ENCODE results near the gene HSPA12A. TPM values are rescaled to one million over a fixed set of nuclear protein-coding genes. Genes with fewer than 3 reads are reported as not detected.

The HSPA12A gene
- polyA plus RNA-seq, 1 experiment = 7.9 TPM

- DNase-seq (ENCODE audit: low read depth) = peak; percentile 40
- ChIA-PET CTCF (interaction anchor here (1.0 kb wide), 1 partner anchor 19 kb away, joined by 3 read pairs; no protein-coding TSS in a partner anchor), POLR2A (no interaction called here)
- no peaks in the 10 kb centered on the region for H3K27me3 ChIP-seq (ENCODE audit: control insufficient read depth, insufficient read depth, low read length)
- peaks cover 1% of the 10 kb centered on the region; the same call in 1 of the 2 replicates for H3K36me3 ChIP-seq (ENCODE audit: control insufficient read depth, insufficient read depth, low read length)
- no peak overlapping the region for H3K4me3 ChIP-seq (ENCODE audit: low read depth, low read length)
- TF ChIP-seq CTCF (IDR thresholded peaks at IDR 0.05; ENCODE audit: insufficient read depth, low read depth, low read length) = no peak
These were observed 34.0 kb downstream of the HSPA12A start for GRCh38 chr10:116708391-116708821.

DNA sequence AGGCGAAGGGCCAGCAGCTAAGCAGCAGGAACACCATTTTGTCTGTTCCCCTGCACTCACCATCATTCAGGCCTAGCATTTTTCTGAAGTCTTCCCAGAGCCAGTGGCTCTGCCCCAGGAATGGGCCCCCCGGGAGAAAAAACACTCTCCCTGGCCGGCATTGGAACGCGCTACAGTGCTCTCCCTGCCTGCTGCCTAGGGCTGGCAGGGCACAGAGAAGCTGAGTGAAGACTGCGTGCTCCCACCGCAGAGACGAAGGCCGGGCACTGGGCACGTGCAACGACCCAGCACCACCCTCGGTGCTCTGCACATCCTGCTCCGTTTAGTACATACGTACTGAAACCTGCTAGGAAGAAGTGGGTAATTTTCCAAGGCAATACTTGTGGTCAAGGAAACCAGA is 34.4 kb downstream of the HSPA12A start:
- ChIA-PET POLR2A (no interaction called here), CTCF (interaction anchor here (0.7 to 1.2 kb wide), 3 partner anchors 11 to 80 kb away, joined by 3 to 5 read pairs (median 3); no protein-coding TSS in a partner anchor)
- peaks cover 1% of the 10 kb centered on the region; the same call in 1 of the 2 replicates for H3K36me3 ChIP-seq (ENCODE audit: control insufficient read depth, insufficient read depth, low read length)
- no peak for DNase-seq (ENCODE audit: low read depth)
- H3K27me3 ChIP-seq (ENCODE audit: control insufficient read depth, insufficient read depth, low read length) = no peaks in the 10 kb centered on the region
- TF ChIP-seq CTCF (IDR thresholded peaks at IDR 0.05; ENCODE audit: insufficient read depth, low read depth, low read length) = no peak
- H3K4me3 ChIP-seq (ENCODE audit: low read depth, low read length) = no peak overlapping the region

DNA sequence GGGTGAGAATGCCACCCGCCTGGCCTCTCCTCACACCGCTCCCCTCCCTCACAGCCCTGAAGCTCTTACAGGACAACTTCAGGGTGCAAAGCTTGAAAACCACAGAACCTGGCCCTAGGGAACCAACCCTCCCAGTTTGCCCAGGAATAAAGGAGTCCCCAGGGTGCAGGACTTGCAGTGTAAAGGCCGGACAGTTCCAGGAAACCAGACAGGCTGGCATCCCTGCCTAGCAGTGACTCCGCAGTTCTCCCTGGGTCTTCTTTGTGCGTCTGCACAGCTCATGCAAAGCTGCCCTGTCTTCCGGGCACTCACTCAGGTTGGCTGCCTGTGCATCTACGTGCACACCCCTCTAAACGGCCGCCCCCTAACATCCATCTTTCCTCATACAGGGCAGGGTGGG is 36.1 kb downstream of the HSPA12A start:
- CTCF ChIA-PET = no interaction called here
- no peak for DNase-seq (ENCODE audit: low read depth)
- Histone ChIP-seq H3K4me3 (ENCODE audit: low read depth, low read length) (no peak overlapping the region), H3K36me3 (ENCODE audit: control insufficient read depth, insufficient read depth, low read length) (peaks cover 1% of the 10 kb centered on the region; the same call in 1 of the 2 replicates), H3K27me3 (ENCODE audit: control insufficient read depth, insufficient read depth, low read length) (no peaks in the 10 kb centered on the region)
- no peak for TF ChIP-seq CTCF (IDR thresholded peaks at IDR 0.05; ENCODE audit: insufficient read depth, low read depth, low read length)
- POLR2A ChIA-PET = no interaction called here

DNA sequence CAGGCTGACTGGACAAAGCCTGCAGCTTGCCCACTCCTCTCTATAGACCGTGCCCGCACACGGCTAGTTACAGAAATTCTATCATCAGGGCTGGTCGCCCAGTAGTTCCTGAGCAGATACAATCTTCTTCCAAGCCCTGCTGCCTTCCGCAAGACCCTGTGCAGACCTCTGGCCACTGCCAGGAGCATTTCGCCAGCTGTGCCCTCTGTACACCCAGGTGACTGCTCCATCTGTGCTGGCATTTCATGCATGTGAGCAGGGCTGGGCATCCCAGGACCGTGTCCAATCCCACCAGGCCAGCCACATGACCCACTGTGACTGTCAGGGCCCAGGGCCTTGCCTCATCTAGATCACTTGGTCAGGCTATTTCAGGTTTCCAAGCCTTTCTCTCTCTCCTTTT is 36.9 kb downstream of the HSPA12A start:
- Histone ChIP-seq H3K36me3 (ENCODE audit: control insufficient read depth, insufficient read depth, low read length) (peaks cover 1% of the 10 kb centered on the region; the same call in 1 of the 2 replicates), H3K4me3 (ENCODE audit: low read depth, low read length) (no peak overlapping the region), H3K27me3 (ENCODE audit: control insufficient read depth, insufficient read depth, low read length) (no peaks in the 10 kb centered on the region)
- POLR2A ChIA-PET = no interaction called here
- no peak for DNase-seq (ENCODE audit: low read depth)
- no peak for TF ChIP-seq CTCF (IDR thresholded peaks at IDR 0.05; ENCODE audit: insufficient read depth, low read depth, low read length)
- CTCF ChIA-PET = no interaction called here

GRCh38 chr10:116704926-116705325 is 37.4 kb downstream of the HSPA12A start:
- no peak for DNase-seq (ENCODE audit: low read depth)
- H3K27me3 ChIP-seq (ENCODE audit: control insufficient read depth, insufficient read depth, low read length) = no peaks in the 10 kb centered on the region
- CTCF ChIA-PET = no interaction called here
- no peak overlapping the region for H3K4me3 ChIP-seq (ENCODE audit: low read depth, low read length)
- peaks cover 1% of the 10 kb centered on the region; the same call in 1 of the 2 replicates for H3K36me3 ChIP-seq (ENCODE audit: control insufficient read depth, insufficient read depth, low read length)
- POLR2A ChIA-PET = no interaction called here
- no peak for TF ChIP-seq CTCF (IDR thresholded peaks at IDR 0.05; ENCODE audit: insufficient read depth, low read depth, low read length)

Data from BJ (cell line).